Stomach smooth muscle (tissue), 2 donors: ENCODE data around the gene ADAM11.

Experiments used
- H3K27ac ChIP-seq: one replicate; pipeline ENCODE4 v1.7.0; 2013; ENCODE audit warnings: mild to moderate bottlenecking, low read length, inconsistent platforms
- H3K27me3 ChIP-seq, 2 donors: one replicate each; pipeline ENCODE4 v1.7.0; 2013; ENCODE audit warnings: low read length in 2 of 2; ENCODE audit not compliant: insufficient read depth in 2 of 2, control insufficient read depth in 1 of 2
- H3K36me3 ChIP-seq, 2 donors: one replicate each; pipeline ENCODE4 v1.7.0; 2013; ENCODE audit warnings: low read length in 2 of 2; ENCODE audit not compliant: control insufficient read depth in 2 of 2, insufficient read depth in 2 of 2
- H3K4me1 ChIP-seq: one replicate; pipeline ENCODE4 v1.7.0; 2013; ENCODE audit warnings: low read length; ENCODE audit not compliant: control insufficient read depth, insufficient read depth
- H3K4me3 ChIP-seq, 2 donors: one replicate each; pipeline ENCODE4 v1.7.0; 2013; ENCODE audit warnings: low read length in 2 of 2
- H3K9ac ChIP-seq, 2 donors: one replicate each; pipeline ENCODE4 v1.7.0; 2013; ENCODE audit warnings: low read length in 2 of 2, mild to moderate bottlenecking in 1 of 2
- H3K9me3 ChIP-seq, 2 donors: one replicate each; pipeline ENCODE4 v1.7.0; 2013; ENCODE audit warnings: low read length in 2 of 2; ENCODE audit not compliant: control insufficient read depth in 2 of 2
- donor health status: healthy.
- donor health status: Pancreatic carcinoma.

ADAM11 gene

GRCh38 chr17:44786551-44787081, 27.8 kb downstream of the ADAM11 start:
- peaks cover 42% of the 10 kb centered on the region for H3K4me1 ChIP-seq
- H3K9me3 ChIP-seq, result no peaks in the 10 kb centered on the region
- H3K27me3 ChIP-seq, result no peaks in the 10 kb centered on the region
- H3K36me3 ChIP-seq, result no peaks in the 10 kb centered on the region
- no peak overlapping the region for H3K9ac ChIP-seq
- H3K27ac ChIP-seq, result peak overlapping the region; percentile 41
- peak overlapping the region in 1 of 2 donors; percentile 44 for H3K4me3 ChIP-seq

- no peaks in the 10 kb centered on the region for H3K27me3 ChIP-seq
- no peaks in the 10 kb centered on the region for H3K9me3 ChIP-seq
- H3K9ac ChIP-seq, result peak overlapping the region in 1 of 2 donors; percentile 13
- peak overlapping the region; percentile 41 for H3K27ac ChIP-seq
- peaks cover 35% of the 10 kb centered on the region for H3K4me1 ChIP-seq
- H3K4me3 ChIP-seq, result peak overlapping the region in 1 of 2 donors; percentile 44
- H3K36me3 ChIP-seq, result no peaks in the 10 kb centered on the region
Measured at GRCh38 chr17:44787271-44787940, 28.6 kb downstream of the ADAM11 start.

GRCh38 chr17:44788139-44788538, 29.4 kb downstream of the ADAM11 start:
- Histone ChIP-seq H3K4me1 (peaks cover 29% of the 10 kb centered on the region), H3K36me3 (no peaks in the 10 kb centered on the region), H3K27ac (peak overlapping the region; percentile 41), H3K9ac (no peak overlapping the region), H3K4me3 (no peak overlapping the region), H3K9me3 (no peaks in the 10 kb centered on the region), H3K27me3 (no peaks in the 10 kb centered on the region)

GRCh38 chr17:44792276-44792675, 33.5 kb downstream of the ADAM11 start:
- no peak overlapping the region for H3K9ac ChIP-seq
- peaks cover 35% of the 10 kb centered on the region for H3K4me1 ChIP-seq
- no peaks in the 10 kb centered on the region for H3K27me3 ChIP-seq
- H3K4me3 ChIP-seq, result no peak overlapping the region
- no peak overlapping the region for H3K27ac ChIP-seq
- H3K36me3 ChIP-seq, result peaks cover 0 to 2% of the 10 kb centered on the region in 2 donors
- H3K9me3 ChIP-seq, result no peaks in the 10 kb centered on the region

GRCh38 chr17:44793885-44794842, 35.4 kb downstream of the ADAM11 start:
- Histone ChIP-seq H3K4me3 (peak overlapping the region in 1 of 2 donors; percentile 29), H3K9ac (peak overlapping the region in 1 of 2 donors; percentile 53), H3K27me3 (no peaks in the 10 kb centered on the region), H3K36me3 (peaks cover 0 to 2% of the 10 kb centered on the region in 2 donors), H3K9me3 (no peaks in the 10 kb centered on the region), H3K27ac (peak overlapping the region; percentile 78), H3K4me1 (peaks cover 42% of the 10 kb centered on the region)

GRCh38 chr17:44794851-44795413, 36.1 kb downstream of the ADAM11 start:
- peak overlapping the region in 1 of 2 donors; percentile 53 for H3K9ac ChIP-seq
- no peaks in the 10 kb centered on the region for H3K27me3 ChIP-seq
- no peak overlapping the region for H3K4me3 ChIP-seq
- peak overlapping the region; percentile 78 for H3K27ac ChIP-seq
- peaks cover 2 to 5% of the 10 kb centered on the region in 2 donors for H3K36me3 ChIP-seq
- no peaks in the 10 kb centered on the region for H3K9me3 ChIP-seq
- H3K4me1 ChIP-seq, result peaks cover 46% of the 10 kb centered on the region

- Histone ChIP-seq H3K27me3 (no peaks in the 10 kb centered on the region), H3K9me3 (no peaks in the 10 kb centered on the region), H3K4me3 (no peak overlapping the region), H3K27ac (peak overlapping the region; percentile 53), H3K4me1 (peaks cover 46% of the 10 kb centered on the region), H3K36me3 (peaks cover 2 to 6% of the 10 kb centered on the region in 2 donors), H3K9ac (no peak overlapping the region)
Measured at GRCh38 chr17:44795421-44795820, 36.6 kb downstream of the ADAM11 start.

- peak overlapping the region; percentile 53 for H3K27ac ChIP-seq
- peaks cover 2 to 8% of the 10 kb centered on the region in 2 donors for H3K36me3 ChIP-seq
- H3K27me3 ChIP-seq, result no peaks in the 10 kb centered on the region
- peaks cover 46% of the 10 kb centered on the region for H3K4me1 ChIP-seq
- H3K9ac ChIP-seq, result no peak overlapping the region
- no peaks in the 10 kb centered on the region for H3K9me3 ChIP-seq
- H3K4me3 ChIP-seq, result no peak overlapping the region
Measured at GRCh38 chr17:44795928-44796327, 37.1 kb downstream of the ADAM11 start.

GRCh38 chr17:44796731-44797130, 37.9 kb downstream of the ADAM11 start:
- Histone ChIP-seq H3K4me3 (peak overlapping the region in 1 of 2 donors; percentile 15), H3K36me3 (peaks cover 2 to 8% of the 10 kb centered on the region in 2 donors), H3K4me1 (peaks cover 51% of the 10 kb centered on the region), H3K27ac (peak overlapping the region; percentile 53), H3K9ac (no peak overlapping the region), H3K9me3 (no peaks in the 10 kb centered on the region), H3K27me3 (no peaks in the 10 kb centered on the region)

- peak overlapping the region; percentile 30 to 34 for H3K4me3 ChIP-seq
Measured at GRCh38 chr17:44797802-44798201, 39.0 kb downstream of the ADAM11 start.

More at GRCh38 chr17:44797802-44798201, 39.0 kb downstream of the ADAM11 start:
- H3K27ac ChIP-seq, result peak overlapping the region; percentile 72
- H3K9me3 ChIP-seq, result no peaks in the 10 kb centered on the region
- peak overlapping the region; percentile 29 to 74 for H3K9ac ChIP-seq
- peaks cover 2 to 8% of the 10 kb centered on the region in 2 donors for H3K36me3 ChIP-seq
- peaks cover 56% of the 10 kb centered on the region for H3K4me1 ChIP-seq
- H3K27me3 ChIP-seq, result no peaks in the 10 kb centered on the region
